HepG2 (cell line): ENCODE data around the gene POLR3E. TPM values are rescaled to one million over a fixed set of nuclear protein-coding genes. Genes with fewer than 3 reads are reported as not detected.

Source experiments
- ATAC-seq: fragments of 200-7000 bp; cut with Tn5 transposase; 3 replicates; pipeline ENCODE4 v1.9.1; 2020; ENCODE audit warnings: mild to moderate bottlenecking, moderate library complexity
- BruUV-seq: library from RNA; stranded (reverse); fragments of 400-500 nt; replicated peaks from 2 replicates; lab custom pipeline; 2021; lab: Mats Ljungman, UMichigan
- CTCF ChIA-PET: fragments of 300-600 bp; formaldehyde crosslinking; extraction: SDS; loops from one replicate; lab custom pipeline; 2021; ENCODE audit warnings: low total read pairs, inconsistent platforms, low intra/inter-chr PET ratio; lab: Yijun Ruan, JAX
- POLR2A ChIA-PET: fragments of 350-600 bp; sonication (Branson Sonifier 250); formaldehyde crosslinking; loops from one replicate; lab custom pipeline; 2020; ENCODE audit warnings: antibody characterized with exemption, inconsistent platforms; lab: Yijun Ruan, JAX
- DNase-seq: peaks from one replicate; pipeline ENCODE4 v3.0.0-alpha.2; 2015; ENCODE audit warnings: low spot score
- FAIRE-seq: peaks from 3 replicates; lab custom pipeline; 2011; peaks lifted over from hg19 to GRCh38; lab: Jason Lieb, UNC
- H2AFZ ChIP-seq: one replicate; pipeline ENCODE4 v1.6.1; 2011; ENCODE audit warnings: low read length, inconsistent platforms
- H3K27ac ChIP-seq: fragments of 300-600 bp; 3 replicates; pipeline ENCODE4 v1.8.0; 2011; ENCODE audit warnings: mixed run types, mild to moderate bottlenecking, mixed read lengths, low read length, inconsistent platforms; ENCODE audit not compliant: insufficient read depth; ENCODE audit errors: extremely low read length
- H3K27me3 ChIP-seq, 2 experiments: fragments of 200-600 bp in 1 of 2; 2 replicates in 1 of 2; 3 replicates in 1 of 2; pipeline versions ENCODE4 v1.6.0 to v1.8.0; 2011; ENCODE audit warnings: low read length in 2 of 2, mild to moderate bottlenecking in 2 of 2, moderate library complexity in 2 of 2, inconsistent platforms in 1 of 2; ENCODE audit not compliant: insufficient read depth in 2 of 2, control insufficient read depth in 1 of 2
- H3K36me3 ChIP-seq, 2 experiments: fragments of 200-600 bp in 1 of 2; replicated peaks in 1 of 2; 2 replicates in 1 of 2; 3 replicates in 1 of 2; pipeline versions ENCODE4 v1.5.1 to v1.8.0; 2011; ENCODE audit warnings: low read length in 2 of 2, inconsistent platforms in 1 of 2; ENCODE audit not compliant: insufficient read depth in 2 of 2, control insufficient read depth in 1 of 2
- H3K4me1 ChIP-seq: 2 replicates; pipeline ENCODE4 v1.5.1; 2012; ENCODE audit warnings: low read length, inconsistent platforms; ENCODE audit not compliant: insufficient read depth
- H3K4me2 ChIP-seq: 2 replicates; pipeline ENCODE4 v1.6.0; 2011; ENCODE audit warnings: low read depth, low read length, inconsistent platforms
- H3K4me3 ChIP-seq, 3 experiments: fragments of 200-600 bp in 1 of 3; sonication (generic), shearing (Covaris generic) in 1 of 3; replicated peaks in 1 of 3; 2 replicates each; pipeline ENCODE4 v1.5.1; 2011 to 2016; ENCODE audit warnings: low read length in 3 of 3, inconsistent platforms in 2 of 3, low read depth in 2 of 3, mild to moderate bottlenecking in 2 of 3, control low read depth in 1 of 3, mixed read lengths in 1 of 3; ENCODE audit not compliant: insufficient read depth in 1 of 3
- H3K79me2 ChIP-seq: one replicate; pipeline ENCODE4 v1.6.1; 2011; ENCODE audit warnings: low read length, inconsistent platforms; ENCODE audit not compliant: insufficient read depth
- H3K9ac ChIP-seq: 2 replicates; pipeline ENCODE4 v1.6.0; 2011; ENCODE audit warnings: mild to moderate bottlenecking, low read depth, low read length, inconsistent platforms; ENCODE audit not compliant: insufficient read depth
- H3K9me3 ChIP-seq: 2 replicates; pipeline ENCODE4 v1.5.1; 2012; ENCODE audit warnings: mild to moderate bottlenecking, low read length
- H4K20me1 ChIP-seq: 2 replicates; pipeline ENCODE4 v1.6.0; 2011; ENCODE audit warnings: inconsistent platforms, mild to moderate bottlenecking, low read length, moderate library complexity; ENCODE audit not compliant: insufficient read depth
- AHR ChIP-seq: IDR thresholded peaks from 2 replicates; pipeline ENCODE4 v1.6.1; 2018; ENCODE audit warnings: missing genetic modification reagents, missing compliant biosample characterization
- ATF1 ChIP-seq: IDR thresholded peaks from 2 replicates; pipeline ENCODE4 v1.6.1; 2016; ENCODE audit warnings: mild to moderate bottlenecking, control low read depth
- ATF6 ChIP-seq: sonication (generic); formaldehyde crosslinking; conservative IDR thresholded peaks from 2 replicates; pipeline ENCODE4 v1.4.0; 2020; ENCODE audit warnings: missing genetic modification reagents
- JUNB ChIP-seq: sonication (generic); formaldehyde crosslinking; IDR thresholded peaks from 2 replicates; pipeline ENCODE4 v1.8.0; 2022; ENCODE audit warnings: missing genetic modification reagents, mild to moderate bottlenecking, borderline replicate concordance
- KDM4B ChIP-seq: sonication (generic); formaldehyde crosslinking; IDR thresholded peaks from 2 replicates; pipeline ENCODE4 v1.4.0; 2020; ENCODE audit warnings: missing genetic modification reagents
- MATR3 ChIP-seq: sonication (generic); formaldehyde crosslinking; IDR thresholded peaks from 2 replicates; pipeline ENCODE4 v1.4.0; 2020; ENCODE audit warnings: missing genetic modification reagents
- MTF2 ChIP-seq: sonication (generic); formaldehyde crosslinking; IDR thresholded peaks from 2 replicates; pipeline ENCODE4 v1.5.0; 2020; ENCODE audit warnings: missing genetic modification reagents, borderline replicate concordance
- NFATC3 ChIP-seq: sonication (generic); formaldehyde crosslinking; IDR thresholded peaks from 2 replicates; pipeline ENCODE4 v1.5.1; 2020; ENCODE audit warnings: mild to moderate bottlenecking, missing genetic modification reagents
- PCBP1 ChIP-seq: fragments of 200-400 bp; formaldehyde crosslinking; IDR thresholded peaks from 2 replicates; pipeline ENCODE4 v1.6.1; 2017; ENCODE audit warnings: mild to moderate bottlenecking, low read depth, low read length, borderline replicate concordance
- POLR2AphosphoS5 ChIP-seq: IDR thresholded peaks from 2 replicates; pipeline ENCODE4 v1.6.1; 2012; ENCODE audit warnings: low read depth, low read length
- PTBP1 ChIP-seq: fragments of 200-400 bp; formaldehyde crosslinking; IDR thresholded peaks from 2 replicates; pipeline ENCODE4 v1.6.1; 2018; ENCODE audit warnings: low read length, low read depth; ENCODE audit not compliant: poor library complexity, severe bottlenecking
- REPIN1 ChIP-seq: sonication (generic); formaldehyde crosslinking; IDR thresholded peaks from 2 replicates; pipeline ENCODE4 v1.8.0; 2022; ENCODE audit warnings: missing genetic modification reagents, low read depth, mild to moderate bottlenecking, borderline replicate concordance
- SMARCE1 ChIP-seq: fragments of 450-650 bp; IDR thresholded peaks from 2 replicates; pipeline ENCODE4 v1.6.1; 2017; ENCODE audit warnings: borderline replicate concordance
- TCF12 ChIP-seq, 2 experiments: fragments of 450-650 bp in 1 of 2; sonication (generic) in 1 of 2; formaldehyde crosslinking in 1 of 2; IDR thresholded peaks; 2 replicates each; pipeline versions ENCODE4 v1.6.1 to v1.8.0; 2017 to 2022; ENCODE audit warnings: antibody characterized with exemption in 1 of 2, mild to moderate bottlenecking in 1 of 2, missing genetic modification reagents in 1 of 2, moderate library complexity in 1 of 2
- TCF7 ChIP-seq: sonication (generic); IDR thresholded peaks from 2 replicates; pipeline ENCODE4 v1.6.1; 2016; ENCODE audit warnings: antibody characterized with exemption, low read depth
- ZNF558 ChIP-seq: sonication (generic); formaldehyde crosslinking; IDR thresholded peaks from 2 replicates; pipeline ENCODE4 v1.9.0; 2022; ENCODE audit warnings: mild to moderate bottlenecking, missing genetic modification reagents, borderline replicate concordance
- ZSCAN22 ChIP-seq: sonication (generic); formaldehyde crosslinking; IDR thresholded peaks from 2 replicates; pipeline ENCODE4 v1.4.0; 2020; ENCODE audit warnings: mild to moderate bottlenecking, missing genetic modification reagents
- WGBS: methylation state at CpG from one replicate; pipeline ENCODE4 v1.1.6; 2017; ENCODE audit warnings: low lambda C conversion rate; 5-methylcytosine and 5-hydroxymethylcytosine counted together
- in situ Hi-C: cut with HindIII; loops from 2 replicates; pipeline ENCODE4 v1.10.0; 2017; ENCODE audit warnings: low pct_unique_long_range_greater_than_20kb; ENCODE audit not compliant: extremely low pct_ligation_motif_present
- intact Hi-C: fragments of 100-400 bp; cut with micrococcal nuclease; formaldehyde crosslinking; loops from one replicate; pipeline ENCODE4 v1.10.0; 2022; ENCODE audit not compliant: unreplicated experiment
- polyA plus RNA-seq, 8 experiments: library from polyadenylated mRNA; depleted of rRNA in 3 of 8; stranded (reverse) in 7 of 8; unstranded in 1 of 8; fragments of >200 nt; fragmentation: Illumina TruSeq in 4 of 8; extraction: Trizol in 4 of 8; gene quantifications; 2 replicates each; pipeline versions ENCODE4 v1.2.1 to v1.2.3, GENCODE V29; 2011 to 2016; ENCODE audit warnings: low read depth in 4 of 8, missing spikeins in 1 of 8, mixed read lengths in 1 of 8; ENCODE audit not compliant: insufficient read depth in 1 of 8
- total RNA-seq, 5 experiments: library from RNA; depleted of rRNA; stranded (reverse); fragments of >200 nt; fragmentation: Illumina TruSeq; extraction: Trizol; gene quantifications; 2 replicates each; pipeline ENCODE4 v1.2.3, GENCODE V29; 2016; ENCODE audit warnings: low read depth in 1 of 5
- TF ChIP-seq, protein P1 (sequence below): sonication (generic); formaldehyde crosslinking; IDR thresholded peaks from 2 replicates; pipeline ENCODE4 v1.5.0; 2020; ENCODE audit warnings: missing genetic modification reagents

POLR3E gene
- total and polyA plus RNA-seq, 2 of the 13 experiments (the other 11 are each of a cell fraction or from before 2014, with no cell fraction given), result 135 to 262 TPM

- in situ Hi-C loops, result loop anchor here (25.0 kb wide), 2 partner anchors 780 to 1180 kb away; partner anchors contain the start of genes DNAH3 and LDAF1
- CTCF ChIA-PET, result no interaction called here
Observed at GRCh38 chr16:22342082-22342481, 44.9 kb downstream of the POLR3E start.

More at GRCh38 chr16:22342082-22342481, 44.9 kb downstream of the POLR3E start:
- Histone ChIP-seq H3K27ac (no peak overlapping the region), H2AFZ (no peak overlapping the region), H4K20me1 (no peaks in the 10 kb centered on the region), H3K79me2 (no peaks in the 10 kb centered on the region), H3K9ac (no peak overlapping the region), H3K27me3 (no peaks in the 10 kb centered on the region), H3K9me3 (peaks cover 6% of the 10 kb centered on the region), H3K4me3 (no peak overlapping the region), H3K36me3 (peaks cover 12 to 22% of the 10 kb centered on the region in 2 experiments)
- BruUV-seq, result no TSS peak
- DNase-seq (no peak), FAIRE-seq (no peak), ATAC-seq (no peak)
- POLR2A ChIA-PET, result no interaction called here
- intact Hi-C loops, result no loop called here
- WGBS, result over 99% methylated on average over 2 of the region's 2 CpGs
- TF ChIP-seq REPIN1 (CRISPR knock-in tag), result no peak
- TF ChIP-seq PCBP1, result no peak
- no peak for TF ChIP-seq POLR2AphosphoS5
- TF ChIP-seq TCF12 (IDR thresholded peaks at IDR 0.05), result no peak
- TF ChIP-seq TCF12 (CRISPR knock-in tag; IDR thresholded peaks at IDR 0.05), result no peak
- no peak for TF ChIP-seq MATR3 (CRISPR knock-in tag)
- no peak for TF ChIP-seq PTBP1
- TF ChIP-seq NFATC3, result no peak
- no peak for TF ChIP-seq ATF1
- TF ChIP-seq JUNB (CRISPR knock-in tag), result no peak
- no peak for TF ChIP-seq AHR (CRISPR knock-in tag)
- TF ChIP-seq SMARCE1, result no peak
- no peak for TF ChIP-seq ZSCAN22
- no peak for TF ChIP-seq TCF7
- TF ChIP-seq, protein P1, sequence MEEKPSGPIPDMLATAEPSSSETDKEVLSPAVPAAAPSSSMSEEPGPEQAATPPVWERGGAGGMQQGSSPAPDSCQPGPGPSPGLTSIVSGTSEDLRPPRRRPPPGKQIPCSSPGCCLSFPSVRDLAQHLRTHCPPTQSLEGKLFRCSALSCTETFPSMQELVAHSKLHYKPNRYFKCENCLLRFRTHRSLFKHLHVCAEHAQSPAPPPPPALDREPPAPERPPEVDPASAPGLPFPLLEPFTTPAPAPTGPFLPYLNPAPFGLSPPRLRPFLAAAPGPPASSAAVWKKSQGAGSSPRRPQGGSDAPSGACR (CRISPR knock-in tag), result no peak
- TF ChIP-seq ZNF558 (CRISPR knock-in tag), result no peak
- no peak for TF ChIP-seq MTF2 (CRISPR knock-in tag)
- no peak for TF ChIP-seq ATF6 (CRISPR knock-in tag)
- TF ChIP-seq KDM4B (CRISPR knock-in tag), result no peak
- TF ChIP-seq, all 625 proteins: peak for 0
- H3K4me2 ChIP-seq, result no peak overlapping the region
- no peaks in the 10 kb centered on the region for H3K4me1 ChIP-seq
